B cell (primary cell): ENCODE results near the gene CYS1. TPM values are rescaled to one million over a fixed set of nuclear protein-coding genes. Genes with fewer than 3 reads are reported as not detected.

ENCODE experiments used
- ATAC-seq: fragments of 200-7000 bp; cut with Tn5 transposase; one replicate; pipeline ENCODE4 v1.10.0; 2021; ENCODE audit warnings: low read depth, mild to moderate bottlenecking, moderate number of reproducible peaks, moderate library complexity
- CTCF ChIA-PET: fragments of 350-600 bp; sonication (Branson Sonifier 250); formaldehyde crosslinking; loops from one replicate; lab custom pipeline; 2021; ENCODE audit warnings: antibody characterized with exemption, inconsistent platforms; lab: Charles Lee
- POLR2A ChIA-PET: fragments of 350-600 bp; sonication (Branson Sonifier 250); formaldehyde crosslinking; loops from one replicate; lab custom pipeline; 2021; ENCODE audit warnings: antibody characterized with exemption; lab: Charles Lee
- DNase-seq: peaks from one replicate; pipeline ENCODE4 v3.0.0; 2013
- H2AFZ ChIP-seq: 2 replicates; pipeline ENCODE4 v1.6.1; 2012; ENCODE audit warnings: mild to moderate bottlenecking, low read depth, low read length; ENCODE audit not compliant: insufficient read depth, poor library complexity, severe bottlenecking
- H3K27ac ChIP-seq, 2 donors: 1 replicate in 1 of 2; 2 replicates in 1 of 2; pipeline ENCODE4 v1.5.1; 2012 to 2013; ENCODE audit warnings: low read length in 2 of 2, mild to moderate bottlenecking in 2 of 2, moderate library complexity in 1 of 2
- H3K27me3 ChIP-seq, 4 experiments: fragments of 200-600 bp in 1 of 4; sonication (generic) in 1 of 4; replicated peaks in 1 of 4; 1 replicate in 2 of 4; 2 replicates in 2 of 4; pipeline versions ENCODE4 v1.6.1 to v1.7.0; 2013 to 2016; ENCODE audit warnings: low read length in 3 of 4, mild to moderate bottlenecking in 2 of 4, mixed read lengths in 1 of 4, moderate library complexity in 1 of 4; ENCODE audit not compliant: insufficient read depth in 4 of 4, control insufficient read depth in 3 of 4; ENCODE audit errors: control extremely low read depth in 1 of 4
- H3K36me3 ChIP-seq, 2 experiments: replicated peaks in 1 of 2; 1 replicate in 1 of 2; 2 replicates in 1 of 2; pipeline versions ENCODE4 v1.6.1 to v1.7.1; 2013; ENCODE audit warnings: low read length in 1 of 2; ENCODE audit not compliant: insufficient read depth in 2 of 2, control insufficient read depth in 1 of 2; ENCODE audit errors: control extremely low read depth in 1 of 2, extremely low read depth in 1 of 2
- H3K4me1 ChIP-seq, 2 donors: fragments of 200-600 bp in 1 of 2; sonication (generic) in 1 of 2; 1 replicate in 1 of 2; 2 replicates in 1 of 2; pipeline versions ENCODE4 v1.5.1 to v1.6.1; 2013 to 2017; ENCODE audit warnings: low read length in 2 of 2; ENCODE audit not compliant: control insufficient read depth in 2 of 2, insufficient read depth in 2 of 2
- H3K4me2 ChIP-seq: replicated peaks from 2 replicates; pipeline ENCODE3; 2012; ENCODE audit warnings: mild to moderate bottlenecking, low read depth, low read length; ENCODE audit not compliant: poor library complexity, severe bottlenecking
- H3K4me3 ChIP-seq, 5 experiments: fragments of 200-600 bp in 1 of 5; sonication (generic) in 1 of 5; 1 replicate in 3 of 5; 2 replicates in 2 of 5; pipeline versions ENCODE4 v1.5.1 to v1.7.0; 2011 to 2016; ENCODE audit warnings: low read length in 4 of 5, mild to moderate bottlenecking in 4 of 5, low read depth in 2 of 5, control low read depth in 1 of 5, moderate library complexity in 1 of 5; ENCODE audit not compliant: insufficient read depth in 1 of 5; ENCODE audit errors: control extremely low read depth in 1 of 5, extremely low read depth in 1 of 5
- H3K79me2 ChIP-seq: fragments of 200-600 bp; sonication (generic); one replicate; pipeline ENCODE4 v1.6.0; 2016; ENCODE audit warnings: low read length; ENCODE audit not compliant: control insufficient read depth, insufficient read depth
- H3K9ac ChIP-seq: fragments of 200-600 bp; sonication (generic); 2 replicates; pipeline ENCODE4 v1.6.1; 2017; ENCODE audit warnings: mild to moderate bottlenecking, low read length, moderate library complexity
- H3K9me3 ChIP-seq, 3 donors: one replicate each; pipeline versions ENCODE4 v1.6.1 to v1.7.1; 2013; ENCODE audit warnings: low read length in 2 of 3; ENCODE audit not compliant: control insufficient read depth in 2 of 3, insufficient read depth in 1 of 3; ENCODE audit errors: control extremely low read depth in 1 of 3
- H4K20me1 ChIP-seq: 2 replicates; pipeline ENCODE4 v1.6.0; 2012; ENCODE audit warnings: mild to moderate bottlenecking, low read length; ENCODE audit not compliant: insufficient read depth, control insufficient read depth, poor library complexity, severe bottlenecking
- H3K27ac Mint-ChIP-seq: one replicate; pipeline ENCODE4 v1.8.0; 2021; ENCODE audit warnings: mixed read lengths
- H3K27me3 Mint-ChIP-seq: one replicate; pipeline ENCODE4 v1.8.0; 2021; ENCODE audit warnings: mixed read lengths
- H3K4me1 Mint-ChIP-seq: one replicate; pipeline ENCODE4 v1.8.0; 2021; ENCODE audit warnings: mixed read lengths
- H3K4me3 Mint-ChIP-seq: one replicate; pipeline ENCODE4 v1.8.0; 2021; ENCODE audit warnings: mixed read lengths
- H3K9me3 Mint-ChIP-seq: one replicate; pipeline ENCODE4 v1.8.0; 2022; ENCODE audit warnings: mixed read lengths; ENCODE audit not compliant: insufficient read depth
- CTCF ChIP-seq: fragments of 200-600 bp; IDR thresholded peaks from one replicate; pipeline ENCODE4 v1.8.0; 2022; ENCODE audit warnings: antibody characterized with exemption, mild to moderate bottlenecking
- EZH2 ChIP-seq: IDR thresholded peaks from 2 replicates; pipeline ENCODE4 v1.6.1; 2012; ENCODE audit warnings: borderline replicate concordance, low read depth, mild to moderate bottlenecking, moderate library complexity, low read length; ENCODE audit not compliant: insufficient read depth, poor library complexity, severe bottlenecking
- WGBS: methylation state at CpG from one replicate; pipeline ENCODE4 v1.1.5; 2013; ENCODE audit warnings: missing lambda C conversion rate; ENCODE audit not compliant: insufficient coverage; 5-methylcytosine and 5-hydroxymethylcytosine counted together
- intact Hi-C: fragments of 100-400 bp; cut with micrococcal nuclease; formaldehyde crosslinking; loops from one replicate; pipeline ENCODE4 v1.10.0; 2022
- polyA plus RNA-seq: library from polyadenylated mRNA; depleted of rRNA; stranded (reverse); fragments of >200 nt; gene quantifications from 2 replicates; pipeline ENCODE4 v1.2.3, GENCODE V29; 2012
- total RNA-seq, 2 donors: library from RNA; stranded (reverse); fragments of 120-200 nt in 1 of 2; gene quantifications; 1 replicate in 1 of 2; 2 replicates in 1 of 2; pipeline versions ENCODE4 v1.2.3 to v1.2.4, GENCODE V29; 2013 to 2022

The CYS1 gene
- total and polyA plus RNA-seq, 2 donors (not counting 1 experiment from before 2014, with no cell fraction given) = not detected

GRCh38 chr2:10064932-10065772 lies 15.1 kb downstream of the CYS1 start:
- H3K4me1 Mint-ChIP-seq = no peaks in the 10 kb centered on the region
- Histone ChIP-seq H3K36me3 (no peaks in the 10 kb centered on the region), H3K79me2 (no peaks in the 10 kb centered on the region), H4K20me1 (no peaks in the 10 kb centered on the region), H3K9me3 (peaks cover 2 to 3% (median 3%) of the 10 kb centered on the region in 3 donors), H3K4me3 (no peak overlapping the region), H3K27me3 (no peaks in the 10 kb centered on the region), H3K27ac (no peak overlapping the region), H3K4me1 (no peaks in the 10 kb centered on the region), H2AFZ (no peak overlapping the region), H3K9ac (no peak overlapping the region), H3K4me2 (no peak overlapping the region)
- CTCF ChIA-PET = interaction anchor here (1.4 to 1.6 kb wide), 2 partner anchors 7 to 81 kb away, joined by 5 read pairs; no protein-coding TSS in a partner anchor
- H3K4me3 Mint-ChIP-seq = no peak overlapping the region
- POLR2A ChIA-PET = no interaction called here
- no peak for DNase-seq
- no peak for ATAC-seq
- TF ChIP-seq EZH2 (no peak), CTCF (no peak)
- 91% methylated on average over 18 of the region's 18 CpGs for WGBS
- H3K9me3 Mint-ChIP-seq = peaks cover 4% of the 10 kb centered on the region
- intact Hi-C loops = no loop called here
- H3K27me3 Mint-ChIP-seq = no peaks in the 10 kb centered on the region
- H3K27ac Mint-ChIP-seq = no peak overlapping the region

- no peak for ATAC-seq
- H3K4me1 ChIP-seq = no peaks in the 10 kb centered on the region
- H3K36me3 ChIP-seq = no peaks in the 10 kb centered on the region
- H3K4me1 Mint-ChIP-seq = no peaks in the 10 kb centered on the region
- intact Hi-C loops = no loop called here
- no peak overlapping the region for H3K4me2 ChIP-seq
- H3K27ac ChIP-seq = no peak overlapping the region
- peaks cover 4% of the 10 kb centered on the region for H3K9me3 Mint-ChIP-seq
- no peak overlapping the region for H2AFZ ChIP-seq
- no peaks in the 10 kb centered on the region for H3K27me3 ChIP-seq
- 88% methylated on average over 9 of the region's 9 CpGs for WGBS
- no peaks in the 10 kb centered on the region for H3K79me2 ChIP-seq
- no peaks in the 10 kb centered on the region for H3K27me3 Mint-ChIP-seq
- no peak overlapping the region for H3K4me3 ChIP-seq
- ChIA-PET POLR2A (no interaction called here), CTCF (interaction anchor here (1.0 to 1.4 kb wide), 2 partner anchors 9 kb away, joined by 4 to 5 read pairs; no protein-coding TSS in a partner anchor)
- no peak for TF ChIP-seq CTCF
- no peak for TF ChIP-seq EZH2
- H4K20me1 ChIP-seq = no peaks in the 10 kb centered on the region
- H3K9me3 ChIP-seq = peaks cover 2 to 3% (median 3%) of the 10 kb centered on the region in 3 donors
- no peak overlapping the region for H3K4me3 Mint-ChIP-seq
- no peak for DNase-seq
- no peak overlapping the region for H3K9ac ChIP-seq
- H3K27ac Mint-ChIP-seq = no peak overlapping the region
Observed at GRCh38 chr2:10063566-10063965, 16.6 kb downstream of the CYS1 start.
